Panc1 (cell line): Measurements from ENCODE around the gene DLX3. TPM values are rescaled to one million over a fixed set of nuclear protein-coding genes. Genes with fewer than 3 reads are reported as not detected.

Experiments
- ATAC-seq: fragments of 200-7000 bp; cut with Tn5 transposase; 2 replicates; pipeline ENCODE4 v1.9.1; 2020; ENCODE audit warnings: mild to moderate bottlenecking, moderate library complexity
- BruUV-seq: library from RNA; stranded (reverse); fragments of 400-500 nt; replicated peaks from 2 replicates; lab custom pipeline; 2021; lab: Mats Ljungman, UMichigan
- CTCF ChIA-PET: fragments of 300-600 bp; sonication (Branson Sonifier 250); formaldehyde crosslinking; loops from one replicate; lab custom pipeline; 2022; ENCODE audit warnings: antibody characterized with exemption; lab: Charles Lee
- POLR2A ChIA-PET: fragments of 300-600 bp; sonication (Branson Sonifier 250); formaldehyde crosslinking; loops from one replicate; lab custom pipeline; 2022; ENCODE audit warnings: antibody characterized with exemption; lab: Charles Lee
- DNase-seq: peaks from one replicate; pipeline ENCODE4 v3.0.0-alpha.2; 2010; ENCODE audit warnings: low read depth, low spot score
- H3K27ac ChIP-seq: 2 replicates; pipeline ENCODE4 v1.5.1; 2011; ENCODE audit warnings: mild to moderate bottlenecking, low read length, inconsistent platforms
- H3K27me3 ChIP-seq: fragments of 200-500 bp; sonication (Bioruptor generic); 2 replicates; pipeline ENCODE4 v1.6.0; 2014; ENCODE audit warnings: low read length, inconsistent platforms; ENCODE audit not compliant: control insufficient read depth, insufficient read depth
- H3K36me3 ChIP-seq: fragments of 200-500 bp; sonication (Bioruptor generic); 2 replicates; pipeline ENCODE4 v1.5.1; 2014; ENCODE audit warnings: inconsistent platforms, mild to moderate bottlenecking, low read length, moderate library complexity; ENCODE audit not compliant: control insufficient read depth, insufficient read depth
- H3K4me1 ChIP-seq: 2 replicates; pipeline ENCODE4 v1.5.1; 2011; ENCODE audit warnings: inconsistent platforms, mild to moderate bottlenecking, low read length, moderate library complexity; ENCODE audit not compliant: control insufficient read depth, insufficient read depth
- H3K4me3 ChIP-seq, 2 experiments: 2 replicates each; pipeline ENCODE4 v1.5.1; 2011 to 2012; ENCODE audit warnings: low read depth in 2 of 2, low read length in 2 of 2, mild to moderate bottlenecking in 2 of 2, inconsistent platforms in 1 of 2, moderate library complexity in 1 of 2
- H3K9me3 ChIP-seq: fragments of 200-500 bp; sonication (Bioruptor generic); 2 replicates; pipeline ENCODE4 v1.5.1; 2014; ENCODE audit warnings: low read depth, mild to moderate bottlenecking, inconsistent platforms, low read length, moderate library complexity; ENCODE audit not compliant: control insufficient read depth, insufficient read depth
- CTCF ChIP-seq: fragments of 450-650 bp; IDR thresholded peaks from 2 replicates; pipeline ENCODE4 v1.5.1; 2017; ENCODE audit warnings: mild to moderate bottlenecking
- POLR2AphosphoS5 ChIP-seq: IDR thresholded peaks from 2 replicates; pipeline ENCODE4 v1.6.1; 2012; ENCODE audit warnings: mild to moderate bottlenecking, low read depth, low read length, moderate library complexity
- REST ChIP-seq, 2 experiments: IDR thresholded peaks; 2 replicates each; pipeline ENCODE4 v1.6.1; 2011 to 2012; ENCODE audit warnings: low read depth in 2 of 2, control low read depth in 1 of 2, low read length in 1 of 2, mild to moderate bottlenecking in 1 of 2, moderate library complexity in 1 of 2; ENCODE audit not compliant: insufficient read depth in 1 of 2
- SIN3A ChIP-seq: IDR thresholded peaks from 2 replicates; pipeline ENCODE4 v1.6.1; 2012; ENCODE audit warnings: low read depth, mild to moderate bottlenecking, low read length, moderate library complexity, borderline replicate concordance; ENCODE audit not compliant: insufficient read depth
- TCF7L2 ChIP-seq: IDR thresholded peaks from 2 replicates; pipeline ENCODE4 v1.6.1; 2011; ENCODE audit warnings: mild to moderate bottlenecking, low read depth, low read length, inconsistent platforms
- in situ Hi-C: cut with HindIII; loops from 2 replicates; pipeline ENCODE4 v1.10.0; 2016; ENCODE audit warnings: low sequenced_read_pairs, low pct_unique_long_range_greater_than_20kb
- intact Hi-C: fragments of 100-400 bp; cut with micrococcal nuclease; formaldehyde crosslinking; loops from one replicate; pipeline ENCODE4 v1.10.0; 2022; ENCODE audit not compliant: unreplicated experiment
- total RNA-seq: library from RNA; stranded (reverse); gene quantifications from one replicate; pipeline ENCODE4 v1.2.1, GENCODE V29; 2021; ENCODE audit not compliant: unreplicated experiment

DLX3 gene
- total RNA-seq, 1 experiment from 2014 or later, result 2.9 TPM

- in situ Hi-C loops, result no loop called here
- H3K9me3 ChIP-seq, result peaks cover 3% of the 10 kb centered on the region; the same call in 1 of the 2 replicates
- DNase-seq, result no peak
- H3K27ac ChIP-seq, result peak overlapping the region; percentile 91
- peaks cover 34% of the 10 kb centered on the region for H3K4me1 ChIP-seq
- peak; percentile 64 for ATAC-seq
- TF ChIP-seq TCF7L2 (no peak), POLR2AphosphoS5 (peak; percentile 65; the same call in 1 of the 2 replicates), SIN3A (no peak), CTCF (peak; percentile 96), REST (IDR thresholded peaks at IDR 0.05; ENCODE audit: insufficient read depth in 1 of 2, low read depth in 2 of 2, low read length in 1 of 2) (no peak)
- POLR2A ChIA-PET, result interaction anchor here (0.5 kb wide), 1 partner anchor 61 kb away, joined by 4 read pairs; no protein-coding TSS in a partner anchor
- CTCF ChIA-PET, result interaction anchor here (0.9 to 3.6 kb wide), 2 partner anchors 26 to 30 kb away, joined by 3 to 15 read pairs; partner anchors contain the start of gene ITGA3
- peak overlapping the region; percentile 33 to 56 for H3K4me3 ChIP-seq
- no peaks in the 10 kb centered on the region for H3K36me3 ChIP-seq
- no peaks in the 10 kb centered on the region for H3K27me3 ChIP-seq
- no TSS peak for BruUV-seq
- intact Hi-C loops, result loop anchor here (1.0 kb wide), 1 partner anchor 60 kb away; no protein-coding TSS in a partner anchor
Measured at GRCh38 chr17:50026837-50027171, 31.8 kb upstream of the DLX3 start.

GRCh38 chr17:50026046-50026675 lies 31.1 kb upstream of the DLX3 start:
- DNase-seq, result no peak
- Histone ChIP-seq H3K4me1 (peaks cover 34% of the 10 kb centered on the region), H3K27ac (peak overlapping the region; percentile 91), H3K9me3 (peaks cover 3% of the 10 kb centered on the region; the same call in 1 of the 2 replicates), H3K4me3 (0 out of 4 replicates have a peak overlapping the region, but pooled peaks of 1 of the 2 experiments have one; percentile 1), H3K27me3 (no peaks in the 10 kb centered on the region), H3K36me3 (no peaks in the 10 kb centered on the region)
- CTCF ChIA-PET, result interaction anchor here (0.6 to 3.6 kb wide), 2 partner anchors 31 to 452 kb away, joined by 3 to 15 read pairs; partner anchors contain the start of gene ITGA3
- in situ Hi-C loops, result no loop called here
- no TSS peak for BruUV-seq
- no peak for ATAC-seq
- POLR2A ChIA-PET, result interaction anchor here (0.5 kb wide), 1 partner anchor 62 kb away, joined by 4 read pairs; no protein-coding TSS in a partner anchor
- no peak for TF ChIP-seq CTCF
- TF ChIP-seq REST (IDR thresholded peaks at IDR 0.05; ENCODE audit: insufficient read depth in 1 of 2, low read depth in 2 of 2, low read length in 1 of 2), result no peak
- TF ChIP-seq TCF7L2, result no peak
- no peak for TF ChIP-seq SIN3A
- TF ChIP-seq POLR2AphosphoS5, result no peak
- intact Hi-C loops, result no loop called here
